SK-N-SH (cell line): ENCODE data around the gene IL18R1. TPM values are rescaled to one million over a fixed set of nuclear protein-coding genes. Genes with fewer than 3 reads are reported as not detected.
A peak's percentile ranks its signal among the peaks of the same experiment; 100 is the strongest.

Experiments
- CTCF ChIA-PET: fragments of 300-600, 350-600 bp; formaldehyde crosslinking; extraction: SDS; loops from one replicate; lab custom pipeline; 2021; lab: Yijun Ruan, JAX
- POLR2A ChIA-PET: fragments of 350-600 bp; sonication (Branson Sonifier 250); formaldehyde crosslinking; extraction: SDS; loops from one replicate; lab custom pipeline; 2020; ENCODE audit warnings: antibody characterized with exemption, inconsistent platforms; lab: Yijun Ruan, JAX
- DNase-seq: peaks from one replicate; pipeline ENCODE4 v3.0.0; 2012
- H2AFZ ChIP-seq: fragments of 200-600 bp; sonication (generic); 2 replicates; pipeline ENCODE4 v1.8.1; 2016; ENCODE audit warnings: antibody characterized with exemption, mild to moderate bottlenecking, low read depth
- H3F3A ChIP-seq: fragments of 200-600 bp; sonication (generic); replicated peaks from 2 replicates; pipeline ENCODE3; 2016; ENCODE audit warnings: antibody characterized with exemption, mild to moderate bottlenecking; ENCODE audit not compliant: insufficient read depth
- H3K27ac ChIP-seq, 2 experiments: fragments of 200-500 bp in 1 of 2; fragments of 200-600 bp in 1 of 2; sonication (Bioruptor generic) in 1 of 2; sonication (generic), shearing (Covaris generic) in 1 of 2; 2 replicates each; pipeline versions ENCODE4 v1.5.1 to v1.6.1; 2014 to 2016; ENCODE audit warnings: low read depth in 2 of 2, inconsistent platforms in 1 of 2, low read length in 1 of 2, mild to moderate bottlenecking in 1 of 2, mixed read lengths in 1 of 2
- H3K27me3 ChIP-seq: fragments of 200-600 bp; sonication (generic), shearing (Covaris generic); 2 replicates; pipeline ENCODE4 v1.6.1; 2016; ENCODE audit warnings: mixed run types; ENCODE audit not compliant: insufficient read depth
- H3K36me3 ChIP-seq, 2 experiments: fragments of 200-500 bp in 1 of 2; fragments of 200-600 bp in 1 of 2; sonication (Bioruptor generic) in 1 of 2; sonication (generic) in 1 of 2; replicated peaks in 1 of 2; 2 replicates each; pipeline versions ENCODE3 to v1.5.1; 2014 to 2016; ENCODE audit warnings: low read length in 1 of 2, mild to moderate bottlenecking in 1 of 2; ENCODE audit not compliant: insufficient read depth in 2 of 2, control insufficient read depth in 1 of 2
- H3K4me1 ChIP-seq, 2 experiments: fragments of 200-500 bp in 1 of 2; fragments of 200-600 bp in 1 of 2; sonication (Bioruptor generic) in 1 of 2; sonication (generic), shearing (Covaris generic) in 1 of 2; 2 replicates each; pipeline versions ENCODE4 v1.5.1 to v1.6.1; 2014 to 2016; ENCODE audit warnings: low read depth in 1 of 2, low read length in 1 of 2, mixed run types in 1 of 2; ENCODE audit not compliant: insufficient read depth in 2 of 2, control insufficient read depth in 1 of 2
- H3K4me2 ChIP-seq: fragments of 200-600 bp; sonication (generic), shearing (Covaris generic); 2 replicates; pipeline ENCODE4 v1.6.1; 2017; ENCODE audit warnings: mixed run types
- H3K4me3 ChIP-seq, 2 experiments: fragments of 200-500 bp in 1 of 2; fragments of 200-600 bp in 1 of 2; sonication (Bioruptor generic) in 1 of 2; sonication (generic), shearing (Covaris generic) in 1 of 2; 2 replicates each; pipeline versions ENCODE4 v1.5.1 to v1.8.1; 2014 to 2016; ENCODE audit warnings: low read depth in 2 of 2, inconsistent platforms in 1 of 2, low read length in 1 of 2, mild to moderate bottlenecking in 1 of 2, mixed read lengths in 1 of 2, moderate library complexity in 1 of 2
- H3K79me2 ChIP-seq: fragments of 200-600 bp; sonication (generic); 2 replicates; pipeline ENCODE4 v1.8.1; 2017; ENCODE audit warnings: mild to moderate bottlenecking; ENCODE audit not compliant: insufficient read depth
- H3K9ac ChIP-seq: fragments of 200-600 bp; sonication (generic); 2 replicates; pipeline ENCODE4 v1.6.1; 2017; ENCODE audit warnings: mixed run types
- H3K9me2 ChIP-seq: fragments of 200-600 bp; sonication (generic); 2 replicates; pipeline ENCODE4 v1.6.1; 2017; ENCODE audit warnings: mixed run types
- H3K9me3 ChIP-seq: fragments of 200-600 bp; sonication (generic); 2 replicates; pipeline ENCODE4 v1.6.1; 2017; ENCODE audit warnings: mixed run types, mild to moderate bottlenecking, moderate library complexity
- H4K20me1 ChIP-seq: fragments of 200-600 bp; sonication (generic); 2 replicates; pipeline ENCODE4 v1.6.1; 2017; ENCODE audit warnings: mild to moderate bottlenecking, mixed run types; ENCODE audit not compliant: insufficient read depth
- CTCF ChIP-seq: fragments of 200-600 bp; sonication (generic); IDR thresholded peaks from 2 replicates; pipeline ENCODE4 v1.6.1; 2017; ENCODE audit warnings: antibody characterized with exemption, mild to moderate bottlenecking, moderate library complexity
- ELF1 ChIP-seq: IDR thresholded peaks from 2 replicates; pipeline ENCODE4 v1.4.0; 2012
- FOXJ3 ChIP-seq: sonication (generic); formaldehyde crosslinking; IDR thresholded peaks from 2 replicates; pipeline ENCODE4 v1.5.1; 2020; ENCODE audit warnings: mild to moderate bottlenecking, missing genetic modification reagents
- FOXM1 ChIP-seq: IDR thresholded peaks from 2 replicates; pipeline ENCODE4 v1.4.0; 2012; ENCODE audit warnings: low read depth, mild to moderate bottlenecking
- GABPA ChIP-seq: IDR thresholded peaks from 2 replicates; pipeline ENCODE4 v1.4.0; 2012; ENCODE audit warnings: low read depth, mild to moderate bottlenecking
- JUND ChIP-seq: IDR thresholded peaks from 2 replicates; pipeline ENCODE4 v1.4.0; 2012
- MAX ChIP-seq: IDR thresholded peaks from 2 replicates; pipeline ENCODE4 v1.4.0; 2012; ENCODE audit warnings: low read depth
- MXI1 ChIP-seq: IDR thresholded peaks from 2 replicates; pipeline ENCODE4 v1.6.1; 2012; ENCODE audit warnings: mild to moderate bottlenecking, low read depth, low read length, improper control_type of control experiment
- NFIC ChIP-seq: IDR thresholded peaks from 2 replicates; pipeline ENCODE4 v1.4.0; 2012; ENCODE audit warnings: borderline replicate concordance
- NRF1 ChIP-seq: IDR thresholded peaks from 2 replicates; pipeline ENCODE4 v1.6.1; 2012; ENCODE audit warnings: low read depth, mild to moderate bottlenecking, low read length
- PBX3 ChIP-seq: IDR thresholded peaks from 2 replicates; pipeline ENCODE4; 2012
- REST ChIP-seq: IDR thresholded peaks from 2 replicates; pipeline ENCODE4 v1.6.1; 2012; ENCODE audit warnings: mild to moderate bottlenecking, low read depth, low read length, moderate library complexity
- SMC3 ChIP-seq: IDR thresholded peaks from 2 replicates; pipeline ENCODE4 v1.6.1; 2012; ENCODE audit warnings: low read depth, low read length, improper control_type of control experiment
- TAF1 ChIP-seq: IDR thresholded peaks from 2 replicates; pipeline ENCODE4 v1.6.1; 2012; ENCODE audit warnings: low read depth, mild to moderate bottlenecking, low read length, moderate library complexity, borderline replicate concordance
- TCF12 ChIP-seq: IDR thresholded peaks from 2 replicates; pipeline ENCODE4 v1.4.0; 2012
- TEAD4 ChIP-seq: IDR thresholded peaks from 2 replicates; pipeline ENCODE4 v1.4.0; 2012; ENCODE audit warnings: mild to moderate bottlenecking, borderline replicate concordance; ENCODE audit not compliant: insufficient read depth
- USF1 ChIP-seq: IDR thresholded peaks from 2 replicates; pipeline ENCODE4 v1.4.0; 2012; ENCODE audit warnings: low read depth, borderline replicate concordance
- YY1 ChIP-seq: IDR thresholded peaks from 2 replicates; pipeline ENCODE4 v1.4.0; 2012; ENCODE audit warnings: low read depth, mild to moderate bottlenecking
- WGBS: methylation state at CpG from one replicate; pipeline ENCODE4 v1.1.6; 2017; ENCODE audit warnings: low lambda C conversion rate; 5-methylcytosine and 5-hydroxymethylcytosine counted together
- polyA plus RNA-seq, 3 experiments: library from polyadenylated mRNA; depleted of rRNA; stranded (reverse); fragments of >200 nt; gene quantifications; 2 replicates each; pipeline ENCODE4 v1.2.3, GENCODE V29; 2012

The IL18R1 gene
- polyA plus RNA-seq, 1 of the 3 experiments (the other 2 are of a cell fraction), result not detected

- TF ChIP-seq REST, result no peak
Measured at GRCh38 chr2:102439065-102439695, 83.6 kb downstream of the IL18R1 start (continued).

- Histone ChIP-seq H4K20me1 (no peaks in the 10 kb centered on the region), H2AFZ (no peak overlapping the region), H3K36me3 (no peaks in the 10 kb centered on the region), H3K27me3 (peaks cover 33% of the 10 kb centered on the region; the same call in 1 of the 2 replicates), H3K4me3 (no peak overlapping the region; a peak in 1 of 4 replicates), H3F3A (no peaks in the 10 kb centered on the region), H3K9me2 (no peaks in the 10 kb centered on the region), H3K4me1 (no peaks in the 10 kb centered on the region), H3K27ac (no peak overlapping the region), H3K9me3 (no peaks in the 10 kb centered on the region), H3K4me2 (no peak overlapping the region), H3K9ac (no peak overlapping the region), H3K79me2 (no peaks in the 10 kb centered on the region)
- POLR2A ChIA-PET, result no interaction called here
- WGBS, result under 1% methylated on average over 13 of the region's 13 CpGs
- CTCF ChIA-PET, result interaction anchor here (0.8 to 2.7 kb wide), 10 partner anchors 9 to 472 kb away, joined by 3 to 11 read pairs (median 4); partner anchors contain the start of gene SLC9A4
- DNase-seq, result no peak
- no peak for TF ChIP-seq USF1
- TF ChIP-seq GABPA, result no peak
- TF ChIP-seq NRF1, result no peak
- TF ChIP-seq FOXJ3 (CRISPR knock-in tag), result no peak
- TF ChIP-seq REST, result no peak
- no peak for TF ChIP-seq MAX
- TF ChIP-seq MXI1, result no peak
- no peak for TF ChIP-seq YY1
- TF ChIP-seq PBX3, result no peak
- peak; percentile 21; the same call in 1 of the 2 replicates for TF ChIP-seq SMC3
- TF ChIP-seq JUND, result no peak
- TF ChIP-seq CTCF, result peak; percentile 72
- TF ChIP-seq FOXM1, result no peak
- TF ChIP-seq TAF1, result no peak
- TF ChIP-seq TCF12, result no peak
- TF ChIP-seq NFIC, result no peak
- TF ChIP-seq ELF1, result no peak
- TF ChIP-seq TEAD4, result no peak
Measured at GRCh38 chr2:102442967-102443828, 87.6 kb downstream of the IL18R1 start.
